Activated T-cell treated with anti-CD3 and anti-CD28 coated beads, Interleukin-2, amount 50 U/mL, for 24 hours (primary cell): ENCODE results near the gene IL15RA.

Experiments used
- DNase-seq: peaks from one replicate; pipeline ENCODE4 v3.0.0-alpha.2; 2020
- H3K27ac Mint-ChIP-seq: 2 replicates; pipeline ENCODE4 v1.8.0; 2020; ENCODE audit warnings: mild to moderate bottlenecking, mixed read lengths
- H3K27me3 Mint-ChIP-seq: 2 replicates; pipeline ENCODE4 v1.8.0; 2020; ENCODE audit warnings: mixed read lengths
- H3K36me3 Mint-ChIP-seq: 2 replicates; pipeline ENCODE4 v1.8.0; 2020; ENCODE audit warnings: low read depth, mixed read lengths
- H3K4me1 Mint-ChIP-seq: 2 replicates; pipeline ENCODE4 v1.8.0; 2020; ENCODE audit warnings: low read depth, mixed read lengths
- H3K4me3 Mint-ChIP-seq: 2 replicates; pipeline ENCODE4 v1.8.0; 2020; ENCODE audit warnings: mild to moderate bottlenecking, moderate library complexity, mixed read lengths
- H3K9me3 Mint-ChIP-seq: 2 replicates; pipeline ENCODE4 v1.8.0; 2020; ENCODE audit warnings: mixed read lengths

IL15RA gene

GRCh38 chr10:5991708-5992107 lies 14.4 kb upstream of the IL15RA start:
- H3K36me3 Mint-ChIP-seq: no peaks in the 10 kb centered on the region
- no peak for DNase-seq
- H3K4me1 Mint-ChIP-seq: peaks cover 8% of the 10 kb centered on the region
- no peak overlapping the region for H3K27ac Mint-ChIP-seq
- no peak overlapping the region for H3K4me3 Mint-ChIP-seq
- H3K27me3 Mint-ChIP-seq: no peaks in the 10 kb centered on the region
- H3K9me3 Mint-ChIP-seq: peaks cover 14% of the 10 kb centered on the region

- Mint-ChIP-seq H3K9me3 (peaks cover 14% of the 10 kb centered on the region), H3K4me3 (no peak overlapping the region)
- no peak for DNase-seq
Measured at GRCh38 chr10:5989756-5990155, 12.4 kb upstream of the IL15RA start.

GRCh38 chr10:5988336-5988920 lies 11.1 kb upstream of the IL15RA start:
- no peak for DNase-seq
- Mint-ChIP-seq H3K4me3 (no peak overlapping the region), H3K27ac (peak overlapping the region; percentile 26), H3K27me3 (no peaks in the 10 kb centered on the region), H3K36me3 (no peaks in the 10 kb centered on the region), H3K9me3 (peaks cover 14% of the 10 kb centered on the region), H3K4me1 (peaks cover 8% of the 10 kb centered on the region)

More at GRCh38 chr10:5989756-5990155, 12.4 kb upstream of the IL15RA start:
- H3K27me3 Mint-ChIP-seq: no peaks in the 10 kb centered on the region
- H3K4me1 Mint-ChIP-seq: peaks cover 8% of the 10 kb centered on the region
- H3K27ac Mint-ChIP-seq: no peak overlapping the region
- no peaks in the 10 kb centered on the region for H3K36me3 Mint-ChIP-seq

GRCh38 chr10:5987747-5988146 lies 10.4 kb upstream of the IL15RA start:
- Mint-ChIP-seq H3K9me3 (peaks cover 14% of the 10 kb centered on the region), H3K4me3 (no peak overlapping the region), H3K4me1 (peaks cover 8% of the 10 kb centered on the region), H3K27me3 (no peaks in the 10 kb centered on the region), H3K27ac (peak overlapping the region; percentile 26), H3K36me3 (no peaks in the 10 kb centered on the region)
- no peak for DNase-seq

- Mint-ChIP-seq H3K4me1 (peaks cover 8% of the 10 kb centered on the region), H3K27ac (no peak overlapping the region), H3K36me3 (no peaks in the 10 kb centered on the region), H3K9me3 (no peaks in the 10 kb centered on the region), H3K4me3 (no peak overlapping the region), H3K27me3 (no peaks in the 10 kb centered on the region)
- no peak for DNase-seq
Measured at GRCh38 chr10:5985029-5985428, 7.7 kb upstream of the IL15RA start.

GRCh38 chr10:5983774-5984173 lies 6.4 kb upstream of the IL15RA start:
- no peak for DNase-seq
- no peaks in the 10 kb centered on the region for H3K36me3 Mint-ChIP-seq
- H3K9me3 Mint-ChIP-seq: no peaks in the 10 kb centered on the region
- no peaks in the 10 kb centered on the region for H3K27me3 Mint-ChIP-seq
- H3K4me1 Mint-ChIP-seq: peaks cover 8% of the 10 kb centered on the region
- H3K27ac Mint-ChIP-seq: no peak overlapping the region
- H3K4me3 Mint-ChIP-seq: no peak overlapping the region

- no peak overlapping the region for H3K4me3 Mint-ChIP-seq
- no peak overlapping the region for H3K27ac Mint-ChIP-seq
- DNase-seq: no peak
- H3K36me3 Mint-ChIP-seq: peaks cover 6% of the 10 kb centered on the region
- peaks cover 3% of the 10 kb centered on the region for H3K4me1 Mint-ChIP-seq
- H3K9me3 Mint-ChIP-seq: no peaks in the 10 kb centered on the region
- H3K27me3 Mint-ChIP-seq: no peaks in the 10 kb centered on the region
Measured at GRCh38 chr10:5981529-5981928, 4.2 kb upstream of the IL15RA start.

- Mint-ChIP-seq H3K9me3 (no peaks in the 10 kb centered on the region), H3K27me3 (no peaks in the 10 kb centered on the region)
- DNase-seq: no peak
Measured at GRCh38 chr10:5978230-5978489, 817 bp upstream of the IL15RA start.

GRCh38 chr10:5976512-5977470 lies 552 bp downstream of the IL15RA start:
- H3K4me3 Mint-ChIP-seq: peak overlapping the region; percentile 97
- peak; percentile 77 for DNase-seq

More at GRCh38 chr10:5978230-5978489, 817 bp upstream of the IL15RA start:
- Mint-ChIP-seq H3K4me3 (peak overlapping the region; percentile 97), H3K27ac (peak overlapping the region; percentile 89), H3K4me1 (peaks cover 30% of the 10 kb centered on the region), H3K36me3 (peaks cover 27% of the 10 kb centered on the region)

GRCh38 chr10:5975641-5976473 lies 1.5 kb downstream of the IL15RA start:
- Mint-ChIP-seq H3K27ac (peak overlapping the region; percentile 98), H3K27me3 (no peaks in the 10 kb centered on the region), H3K9me3 (no peaks in the 10 kb centered on the region), H3K4me3 (peak overlapping the region; percentile 97), H3K36me3 (peaks cover 32% of the 10 kb centered on the region), H3K4me1 (peaks cover 49% of the 10 kb centered on the region)
- DNase-seq: peak; percentile 69

More at GRCh38 chr10:5976512-5977470, 552 bp downstream of the IL15RA start:
- Mint-ChIP-seq H3K4me1 (peaks cover 40% of the 10 kb centered on the region), H3K27ac (peak overlapping the region; percentile 98), H3K9me3 (no peaks in the 10 kb centered on the region), H3K27me3 (no peaks in the 10 kb centered on the region), H3K36me3 (peaks cover 32% of the 10 kb centered on the region)

- no peak overlapping the region for H3K27ac Mint-ChIP-seq
- no peak for DNase-seq
- no peak overlapping the region for H3K4me3 Mint-ChIP-seq
- no peaks in the 10 kb centered on the region for H3K9me3 Mint-ChIP-seq
- H3K27me3 Mint-ChIP-seq: no peaks in the 10 kb centered on the region
- peaks cover 60% of the 10 kb centered on the region for H3K4me1 Mint-ChIP-seq
- H3K36me3 Mint-ChIP-seq: peaks cover 48% of the 10 kb centered on the region
Measured at GRCh38 chr10:5973069-5973468, 4.3 kb downstream of the IL15RA start.

GRCh38 chr10:5971886-5972285 lies 5.5 kb downstream of the IL15RA start:
- no peaks in the 10 kb centered on the region for H3K27me3 Mint-ChIP-seq
- no peak overlapping the region for H3K4me3 Mint-ChIP-seq
- peak; percentile 9 for DNase-seq

GRCh38 chr10:5971315-5971832 lies 6.0 kb downstream of the IL15RA start:
- Mint-ChIP-seq H3K27me3 (no peaks in the 10 kb centered on the region), H3K36me3 (peaks cover 53% of the 10 kb centered on the region), H3K4me1 (peaks cover 60% of the 10 kb centered on the region), H3K4me3 (peak overlapping the region; percentile 26), H3K9me3 (no peaks in the 10 kb centered on the region), H3K27ac (peak overlapping the region; percentile 91)
- peak; percentile 39 for DNase-seq

More at GRCh38 chr10:5971886-5972285, 5.5 kb downstream of the IL15RA start:
- peaks cover 60% of the 10 kb centered on the region for H3K4me1 Mint-ChIP-seq
- peak overlapping the region; percentile 91 for H3K27ac Mint-ChIP-seq
- peaks cover 56% of the 10 kb centered on the region for H3K36me3 Mint-ChIP-seq
- no peaks in the 10 kb centered on the region for H3K9me3 Mint-ChIP-seq

- no peaks in the 10 kb centered on the region for H3K9me3 Mint-ChIP-seq
Measured at GRCh38 chr10:5970527-5970926, 6.8 kb downstream of the IL15RA start.

More at GRCh38 chr10:5970527-5970926, 6.8 kb downstream of the IL15RA start:
- DNase-seq: no peak
- Mint-ChIP-seq H3K4me1 (peaks cover 54% of the 10 kb centered on the region), H3K27me3 (no peaks in the 10 kb centered on the region), H3K36me3 (peaks cover 56% of the 10 kb centered on the region), H3K4me3 (no peak overlapping the region), H3K27ac (peak overlapping the region; percentile 91)
